Inflammatory macrophage (primary cell): ENCODE measurements around the gene MYCBPAP.
A peak's percentile ranks its signal among the peaks of the same experiment; 100 is the strongest.

Experiments
- DNase-seq, 2 donors: peaks; one replicate each; pipeline ENCODE4 v3.0.0-alpha.2; 2020 to 2022
- total RNA-seq, 18 experiments: gene quantifications; one replicate each; lab custom pipeline; 2026; ENCODE audit warnings: mixed read lengths in 6 of 18, inconsistent platforms in 2 of 18; lab: John Stamatoyannopoulos, UW

Gene MYCBPAP, protein sequence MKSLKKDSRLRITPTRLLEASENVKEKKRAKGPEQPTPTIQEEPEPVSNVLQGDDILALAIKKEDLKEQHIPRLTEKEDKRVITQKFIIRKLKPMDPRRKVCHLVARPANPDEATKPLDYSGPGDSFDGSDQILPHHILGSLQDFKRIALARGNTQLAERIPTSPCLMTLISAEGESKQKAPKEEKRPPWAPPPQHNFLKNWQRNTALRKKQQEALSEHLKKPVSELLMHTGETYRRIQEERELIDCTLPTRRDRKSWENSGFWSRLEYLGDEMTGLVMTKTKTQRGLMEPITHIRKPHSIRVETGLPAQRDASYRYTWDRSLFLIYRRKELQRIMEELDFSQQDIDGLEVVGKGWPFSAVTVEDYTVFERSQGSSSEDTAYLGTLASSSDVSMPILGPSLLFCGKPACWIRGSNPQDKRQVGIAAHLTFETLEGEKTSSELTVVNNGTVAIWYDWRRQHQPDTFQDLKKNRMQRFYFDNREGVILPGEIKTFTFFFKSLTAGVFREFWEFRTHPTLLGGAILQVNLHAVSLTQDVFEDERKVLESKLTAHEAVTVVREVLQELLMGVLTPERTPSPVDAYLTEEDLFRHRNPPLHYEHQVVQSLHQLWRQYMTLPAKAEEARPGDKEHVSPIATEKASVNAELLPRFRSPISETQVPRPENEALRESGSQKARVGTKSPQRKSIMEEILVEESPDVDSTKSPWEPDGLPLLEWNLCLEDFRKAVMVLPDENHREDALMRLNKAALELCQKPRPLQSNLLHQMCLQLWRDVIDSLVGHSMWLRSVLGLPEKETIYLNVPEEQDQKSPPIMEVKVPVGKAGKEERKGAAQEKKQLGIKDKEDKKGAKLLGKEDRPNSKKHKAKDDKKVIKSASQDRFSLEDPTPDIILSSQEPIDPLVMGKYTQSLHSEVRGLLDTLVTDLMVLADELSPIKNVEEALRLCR
- total RNA-seq, result 0 to 0.85 (median 0.24) reads per million in 18 experiments

- peak; percentile 64 to 69 for DNase-seq
Observed at GRCh38 chr17:50507871-50508572, at the start of gene MYCBPAP. Gene MYCBPAP, plus strand, starts transcription at chr17:50508439. Its CDS starts 236 bp downstream, at chr17:50508675.

DNA sequence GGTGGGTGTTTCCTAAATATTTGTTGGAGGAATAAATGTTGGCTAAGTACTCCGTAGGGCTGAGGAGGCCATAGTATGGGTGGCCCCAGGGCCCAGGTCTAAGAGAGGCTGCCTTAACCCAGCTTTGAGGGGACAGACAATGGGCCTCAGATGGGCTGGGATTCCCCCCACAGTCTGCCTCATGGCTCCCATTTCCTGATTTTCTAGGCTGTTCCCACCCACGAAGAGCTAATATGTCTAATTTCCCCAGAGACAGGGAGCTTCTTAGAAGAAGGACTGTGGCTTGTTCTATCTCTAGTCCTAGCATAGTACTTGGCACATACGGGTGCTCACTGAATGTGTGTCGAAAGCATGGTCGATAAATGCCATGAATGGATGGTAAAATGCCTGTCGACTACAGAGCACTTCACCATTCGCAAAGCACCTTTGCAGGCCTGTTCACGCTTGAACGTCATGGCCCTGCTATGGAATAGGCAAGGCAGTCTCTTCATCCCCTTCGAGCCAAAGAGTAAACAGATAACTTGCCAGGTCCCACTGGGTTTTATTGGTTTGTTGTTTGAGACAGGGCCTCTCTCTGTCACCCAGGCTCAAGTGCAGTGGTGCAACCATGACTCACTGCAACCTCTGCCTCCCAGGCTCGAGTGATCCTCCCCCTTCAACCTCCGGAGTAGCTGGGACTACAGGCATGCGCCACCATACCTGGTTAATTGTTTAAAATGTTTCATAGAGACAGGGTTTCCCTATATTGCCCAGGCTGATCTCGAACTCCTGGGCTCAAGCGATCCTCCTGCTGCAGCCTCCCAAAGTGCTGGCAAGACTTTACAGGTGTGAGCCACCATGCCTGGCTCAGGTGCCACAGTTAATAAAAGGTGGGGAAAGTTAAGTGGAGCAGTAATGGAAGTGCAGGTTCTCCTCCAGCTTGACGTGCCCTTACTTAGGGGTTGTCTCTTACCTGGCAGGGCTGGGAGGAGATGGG lies 49.2 kb upstream of the MYCBPAP start:
- DNase-seq, result peak; percentile 5 to 47

- DNase-seq, result no peak
Observed at GRCh38 chr17:50459756-50460155, 48.5 kb upstream of the MYCBPAP start.

DNA sequence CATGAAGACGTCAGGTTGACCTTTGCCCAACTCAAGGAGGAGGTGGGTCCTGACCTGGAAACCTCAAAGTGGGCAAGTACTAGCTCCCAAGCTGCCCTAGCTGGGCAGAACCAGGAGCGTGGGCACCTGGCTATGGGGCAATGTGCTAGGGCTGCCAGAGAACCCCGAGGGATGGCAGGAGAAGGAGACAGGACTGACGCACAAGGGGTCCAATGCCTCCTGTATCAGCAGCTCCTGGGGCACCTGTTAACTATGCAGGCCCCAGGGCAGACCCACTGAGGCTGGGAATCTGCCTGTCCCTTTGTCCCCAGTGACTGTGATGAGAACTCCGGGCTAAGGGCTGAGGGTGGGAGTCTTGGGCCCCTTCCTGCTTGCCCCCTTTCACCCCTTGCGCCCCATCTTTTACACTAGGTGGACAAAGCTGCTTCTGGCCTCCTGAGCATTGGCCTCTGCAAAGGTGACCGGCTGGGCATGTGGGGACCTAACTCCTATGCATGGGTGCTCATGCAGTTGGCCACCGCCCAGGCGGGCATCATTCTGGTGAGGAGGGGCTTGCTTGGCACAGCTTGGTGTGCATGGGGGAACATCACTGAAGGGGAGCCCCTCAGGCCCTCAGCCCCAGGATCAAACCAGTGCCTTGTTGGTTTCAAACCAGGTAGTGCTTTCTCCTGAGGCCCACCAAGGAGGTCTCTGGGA lies 47.3 kb upstream of the MYCBPAP start:
- no peak for DNase-seq

- no peak for DNase-seq
Observed at GRCh38 chr17:50461550-50462132, 46.6 kb upstream of the MYCBPAP start.

DNA sequence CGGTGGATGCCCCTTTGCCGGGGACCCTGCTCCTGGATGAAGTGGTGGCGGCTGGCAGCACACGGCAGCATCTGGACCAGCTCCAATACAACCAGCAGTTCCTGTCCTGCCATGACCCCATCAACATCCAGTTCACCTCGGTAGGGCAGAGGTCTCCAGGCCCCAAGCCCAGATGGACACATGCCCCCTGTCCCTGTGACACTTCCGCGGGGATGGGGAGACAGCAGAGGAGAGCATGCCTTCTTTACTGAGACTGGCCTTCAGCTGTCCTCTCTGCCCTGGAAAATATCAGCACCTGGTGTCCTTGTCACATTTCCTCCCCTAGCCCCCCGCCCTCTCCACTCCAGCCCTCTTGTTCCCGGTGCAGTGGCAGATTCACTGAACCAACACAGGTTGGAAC lies 45.8 kb upstream of the MYCBPAP start:
- no peak for DNase-seq

DNA sequence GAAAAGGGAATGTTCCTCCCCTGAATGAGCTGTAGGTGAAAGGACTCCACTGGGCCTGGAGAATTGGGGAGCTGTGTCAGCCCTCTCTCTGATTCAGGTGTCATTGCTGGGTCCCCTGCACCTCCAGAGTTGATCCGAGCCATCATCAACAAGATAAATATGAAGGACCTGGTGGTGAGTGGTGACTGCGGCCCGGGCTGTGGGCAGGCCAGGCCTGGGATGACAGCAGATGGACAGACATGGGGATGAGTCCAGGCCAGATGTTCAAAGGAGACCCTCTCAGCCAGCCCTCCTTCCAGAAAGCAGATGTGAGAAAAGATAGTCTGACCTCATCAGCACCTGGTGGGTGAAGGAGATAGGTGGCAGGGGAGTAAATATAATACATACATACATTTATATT lies 44.1 kb upstream of the MYCBPAP start:
- DNase-seq, result no peak

GRCh38 chr17:50464736-50465135 lies 43.5 kb upstream of the MYCBPAP start:
- DNase-seq, result no peak

DNA sequence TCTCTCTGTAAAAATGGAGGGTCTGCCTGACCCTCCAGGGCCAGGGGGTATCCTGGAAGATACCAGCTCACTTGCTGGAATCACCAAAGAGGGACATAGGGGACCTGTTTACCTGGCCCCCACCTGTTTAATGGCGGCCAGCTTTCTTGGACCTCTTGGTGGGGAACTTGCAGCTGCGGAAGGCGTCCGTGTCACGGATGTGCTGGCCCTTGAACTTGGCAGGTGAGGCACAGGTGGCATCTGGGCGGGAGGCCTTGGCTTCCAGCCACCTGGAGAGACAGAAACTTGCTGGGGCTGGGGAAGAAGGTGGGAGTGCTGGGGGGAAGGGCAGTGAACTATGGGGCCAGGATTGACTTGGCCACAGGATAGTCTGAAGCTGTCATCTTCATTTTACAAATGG lies 43.1 kb upstream of the MYCBPAP start:
- no peak for DNase-seq

DNA sequence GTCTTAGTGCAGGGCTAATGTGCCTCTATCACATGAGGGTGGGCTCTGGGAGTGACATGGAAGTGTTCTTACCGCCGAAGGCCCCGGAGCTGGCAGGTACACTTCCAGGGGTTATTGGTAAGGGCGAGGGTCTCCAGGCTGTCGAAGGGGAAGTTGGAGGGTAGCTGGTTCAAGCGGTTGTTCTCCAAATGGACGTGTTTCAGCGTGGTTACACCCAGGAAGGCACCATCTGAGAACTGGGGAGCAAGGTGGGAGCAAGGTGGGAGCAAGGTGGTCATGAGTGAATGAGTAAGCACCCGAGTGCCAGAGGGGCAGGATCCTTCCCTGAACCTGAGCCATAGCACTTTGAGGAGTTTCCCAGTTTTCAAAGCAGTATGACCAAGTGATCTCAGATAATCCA lies 42.6 kb upstream of the MYCBPAP start:
- DNase-seq, result no peak

DNA sequence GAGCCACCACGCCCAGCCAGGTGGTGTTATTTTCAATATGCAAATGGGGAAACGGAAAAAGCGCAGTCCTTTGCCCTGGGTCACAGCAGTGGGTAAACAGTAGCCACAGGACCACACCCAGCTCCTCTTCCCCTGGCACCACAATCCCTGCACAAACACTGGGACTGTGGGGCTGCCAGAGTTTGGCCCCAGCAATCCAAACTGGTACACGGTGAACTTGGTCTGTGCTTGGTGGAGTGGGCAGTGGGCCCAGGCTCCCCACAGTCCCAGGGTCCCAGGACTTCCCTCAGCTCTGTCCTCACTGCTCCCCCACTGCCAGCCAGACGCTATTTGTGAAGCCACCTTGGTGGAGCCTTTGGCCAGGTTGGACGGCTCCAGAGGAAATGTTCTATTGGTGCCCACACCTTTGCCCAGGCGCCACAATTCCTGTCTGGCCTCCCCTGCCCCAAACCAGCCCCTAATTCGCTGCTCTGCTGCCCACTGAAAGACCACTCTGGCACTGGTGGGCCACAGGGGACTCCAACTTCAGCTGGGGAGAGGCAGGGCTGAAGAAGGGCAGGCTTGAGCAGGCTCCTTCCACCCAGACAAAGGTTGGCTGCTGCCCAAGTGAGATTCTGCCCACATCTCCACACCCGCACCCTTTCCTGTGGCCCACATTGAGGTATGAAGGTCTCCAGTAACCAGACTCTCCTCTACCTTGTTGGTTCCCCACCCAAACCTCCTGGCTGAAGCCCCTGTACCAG lies 41.7 kb upstream of the MYCBPAP start:
- DNase-seq, result no peak

- no peak for DNase-seq
Observed at GRCh38 chr17:50467114-50467854, 41.0 kb upstream of the MYCBPAP start.

GRCh38 chr17:50467855-50468303 lies 40.4 kb upstream of the MYCBPAP start:
- no peak for DNase-seq

- DNase-seq, result no peak
Observed at GRCh38 chr17:50468304-50469207, 39.7 kb upstream of the MYCBPAP start, which contains the start of gene CHAD. Gene CHAD, minus strand, starts transcription at chr17:50468880. Its CDS starts 67 bp downstream, at chr17:50468813.

GRCh38 chr17:50469208-50469605 lies 39.0 kb upstream of the MYCBPAP start:
- no peak for DNase-seq

DNA sequence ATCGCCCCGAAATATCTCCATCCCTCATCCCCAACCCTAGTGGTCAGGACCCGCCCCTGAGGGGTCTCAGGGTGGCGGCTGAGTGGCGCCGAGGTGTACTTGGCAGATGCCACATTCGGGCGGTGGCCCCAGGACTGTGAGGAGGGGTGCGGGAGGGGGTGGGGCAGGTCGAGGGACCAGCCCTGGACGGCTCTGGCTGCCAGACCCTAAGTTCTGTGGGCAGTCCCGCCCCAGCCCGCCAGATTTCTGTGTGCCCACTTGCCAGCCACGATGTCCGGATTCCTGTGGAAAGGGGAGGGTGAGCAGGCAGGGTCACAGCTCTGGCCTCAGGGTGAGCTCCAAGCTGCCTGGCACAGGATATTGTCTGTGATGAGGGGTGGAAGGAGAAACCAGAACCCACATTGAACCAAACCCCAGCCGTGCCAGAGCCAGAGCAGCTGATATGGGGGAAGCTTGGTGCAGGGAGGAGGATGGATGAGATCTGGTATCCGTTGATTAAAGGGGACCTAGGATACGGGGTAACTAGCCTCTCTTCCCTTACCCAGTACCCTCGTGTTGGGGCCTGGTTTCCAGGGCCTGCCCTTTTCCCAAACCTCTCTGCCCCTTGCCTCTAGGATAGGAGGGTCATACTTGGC lies 38.5 kb upstream of the MYCBPAP start:
- no peak for DNase-seq

DNA sequence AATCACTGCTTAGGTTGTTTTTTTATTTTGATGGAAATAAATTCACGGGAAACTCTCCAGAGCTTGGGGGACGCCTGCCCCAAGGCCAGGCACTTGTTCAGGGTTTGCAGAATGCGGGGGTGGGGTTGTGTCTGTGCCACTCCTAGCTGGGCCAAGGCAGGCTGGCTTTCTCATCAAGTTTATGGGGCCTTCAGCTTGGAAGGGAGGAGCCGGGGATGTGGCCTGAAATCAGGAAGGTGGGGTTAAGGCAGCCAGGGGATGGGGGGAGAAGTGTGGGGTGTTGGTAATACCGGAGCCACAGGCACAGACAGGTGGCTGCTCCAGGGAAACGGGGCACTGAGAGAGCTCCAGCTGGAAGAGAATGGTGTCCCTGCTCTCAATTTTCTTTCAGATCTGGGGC lies 37.8 kb upstream of the MYCBPAP start:
- no peak for DNase-seq
